Activated T-helper 17 cell treated with anti-CD3 and anti-CD28 coated beads, Interleukin-2, amount 50 U/mL, for 72 hours (primary cell): ENCODE data around the gene CTPS1. TPM values are rescaled to one million over a fixed set of nuclear protein-coding genes. Genes with fewer than 3 reads are reported as not detected.

ENCODE experiments used
- ATAC-seq: fragments of 150-1000 bp; cut with Tn5 transposase; replicated peaks from 2 replicates; pipeline ENCODE4 v1.10.0; 2021; ENCODE audit warnings: mild to moderate bottlenecking, moderate library complexity
- H3K27ac Mint-ChIP-seq: one replicate; pipeline ENCODE4 v1.8.0; 2022; ENCODE audit warnings: mixed read lengths
- H3K27me3 Mint-ChIP-seq: one replicate; pipeline ENCODE4 v1.8.0; 2022; ENCODE audit warnings: mixed read lengths
- H3K36me3 Mint-ChIP-seq: one replicate; pipeline ENCODE4 v1.8.0; 2022; ENCODE audit warnings: low read depth, mild to moderate bottlenecking, mixed read lengths
- H3K4me1 Mint-ChIP-seq: one replicate; pipeline ENCODE4 v1.8.0; 2022; ENCODE audit warnings: mixed read lengths
- H3K4me3 Mint-ChIP-seq: one replicate; pipeline ENCODE4 v1.8.0; 2022; ENCODE audit warnings: mild to moderate bottlenecking, mixed read lengths
- H3K9me3 Mint-ChIP-seq: one replicate; pipeline ENCODE4 v1.8.0; 2022; ENCODE audit warnings: mixed read lengths
- total RNA-seq, 2 donors: library from RNA; stranded (reverse); gene quantifications; one replicate each; pipeline ENCODE4 v1.2.3, GENCODE V29; 2022

CTPS1 gene
- total RNA-seq, 2 donors from 2014 or later = 46.3 to 102 TPM

DNA sequence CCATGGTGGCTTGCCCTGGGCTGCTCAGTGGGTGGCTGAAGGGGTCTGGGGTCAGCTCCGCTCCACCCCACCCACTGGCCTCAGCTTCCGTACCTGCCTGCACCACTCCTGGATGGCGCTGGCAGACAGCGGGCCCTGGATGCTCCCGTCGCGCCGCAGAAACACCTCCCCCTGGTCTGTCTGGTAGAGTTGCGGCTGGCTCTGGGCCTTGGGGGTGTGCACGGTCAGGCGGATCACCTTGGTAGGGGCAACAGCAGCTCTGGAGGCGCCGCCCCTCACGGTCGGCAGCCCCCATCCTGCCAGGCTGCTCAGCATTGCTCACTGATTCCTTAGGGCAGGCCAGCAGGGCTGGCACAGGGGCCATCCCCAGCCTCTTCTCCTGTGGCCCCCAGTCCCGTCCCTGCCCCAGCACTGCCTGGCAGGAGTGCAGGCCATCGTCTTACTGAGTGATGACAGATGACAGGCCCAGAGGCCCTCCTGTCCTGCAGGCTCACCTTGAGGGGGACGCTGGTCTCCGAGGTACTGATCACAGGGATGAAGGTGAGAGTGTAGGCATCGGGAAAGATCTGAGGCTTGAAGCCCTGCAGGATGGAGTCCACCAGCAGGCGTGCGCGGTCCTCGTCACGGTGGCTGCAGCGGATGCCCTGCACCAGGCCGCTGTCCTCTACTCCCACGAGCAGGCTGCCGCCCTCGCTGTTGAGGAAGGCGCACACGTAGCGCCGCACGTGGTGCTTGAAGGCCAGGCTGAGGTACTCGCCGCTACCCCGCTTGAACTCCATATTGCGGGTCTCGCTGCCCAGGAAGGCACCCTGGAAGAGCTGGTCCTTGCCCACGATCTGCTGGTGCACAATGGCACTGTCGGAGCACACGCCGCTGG, 37.9 kb downstream of the CTPS1 start:
- no peak for ATAC-seq
- no peaks in the 10 kb centered on the region for H3K27me3 Mint-ChIP-seq
- H3K4me3 Mint-ChIP-seq = no peak overlapping the region

DNA sequence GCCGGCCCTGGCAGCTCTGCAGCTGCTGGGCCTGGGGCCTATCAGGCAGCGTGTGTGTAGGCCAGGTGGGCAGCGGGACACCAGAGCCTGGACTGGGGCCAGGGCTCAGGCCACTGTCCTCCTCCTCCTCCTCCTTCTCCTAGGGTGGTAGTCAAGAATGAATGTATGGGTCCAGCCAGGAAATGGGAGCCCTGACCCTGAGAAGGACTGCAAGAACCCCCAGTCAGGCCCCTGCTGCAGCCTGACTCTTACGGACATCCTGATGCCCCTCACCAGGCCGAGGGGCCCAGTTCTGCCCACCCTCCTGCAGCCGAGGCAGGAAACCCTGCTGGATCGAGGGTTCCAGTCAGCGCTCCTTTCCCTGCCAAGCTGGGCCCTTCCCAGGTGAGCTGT, 38.5 kb downstream of the CTPS1 start:
- Mint-ChIP-seq H3K4me3 (no peak overlapping the region), H3K27me3 (no peaks in the 10 kb centered on the region), H3K27ac (no peak overlapping the region), H3K4me1 (no peaks in the 10 kb centered on the region), H3K36me3 (peaks cover 52% of the 10 kb centered on the region), H3K9me3 (no peaks in the 10 kb centered on the region)
- ATAC-seq = no peak

More for the DNA sequence above, 37.9 kb downstream of the CTPS1 start:
- Mint-ChIP-seq H3K4me1 (no peaks in the 10 kb centered on the region), H3K36me3 (peaks cover 58% of the 10 kb centered on the region), H3K9me3 (no peaks in the 10 kb centered on the region), H3K27ac (no peak overlapping the region)

DNA sequence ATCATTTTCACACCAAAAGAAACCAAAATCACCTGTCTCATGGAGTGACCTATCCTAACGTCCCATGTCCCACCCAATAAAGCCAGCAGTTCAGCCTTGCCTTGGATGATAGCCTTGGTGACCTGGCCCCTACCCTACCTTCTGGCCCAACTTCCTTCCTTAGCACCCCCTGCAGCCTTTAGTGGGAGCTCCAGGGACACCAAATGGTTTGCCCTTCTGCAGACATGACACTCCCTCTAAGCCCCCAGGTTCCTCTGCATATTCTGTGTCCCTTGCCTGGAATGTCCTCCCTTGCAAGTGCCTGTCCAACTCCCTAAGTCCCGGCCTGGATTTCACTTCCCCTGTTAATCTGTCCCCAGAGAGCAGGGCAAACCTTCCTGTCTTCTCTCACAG, 39.9 kb downstream of the CTPS1 start:
- Mint-ChIP-seq H3K4me1 (no peaks in the 10 kb centered on the region), H3K27me3 (no peaks in the 10 kb centered on the region), H3K36me3 (peaks cover 41% of the 10 kb centered on the region), H3K27ac (peak overlapping the region; percentile 58), H3K9me3 (no peaks in the 10 kb centered on the region), H3K4me3 (no peak overlapping the region)
- no peak for ATAC-seq

DNA sequence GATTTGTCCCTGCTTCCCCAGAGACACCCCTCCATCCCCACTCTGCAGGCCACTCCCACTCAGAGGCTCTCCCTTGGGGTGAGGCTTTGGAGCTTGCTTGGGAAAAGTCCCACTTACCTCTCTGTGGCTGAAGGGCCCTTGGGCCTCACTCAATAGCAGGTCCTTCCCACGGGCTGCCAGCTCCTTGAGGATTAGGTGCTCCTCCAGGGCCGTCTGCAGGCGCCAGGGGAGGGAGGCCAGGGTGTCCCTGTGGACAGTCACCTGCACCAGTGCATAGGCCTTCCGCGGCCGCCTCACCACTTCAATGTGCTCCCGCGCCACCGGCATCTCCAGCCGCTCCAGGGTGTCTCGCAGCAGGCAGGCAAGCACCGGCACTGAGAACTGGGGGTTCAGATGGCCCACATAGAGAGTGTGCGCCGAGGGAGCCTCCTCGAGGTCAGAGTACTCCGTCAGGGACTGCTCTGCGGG, 40.6 kb downstream of the CTPS1 start:
- Mint-ChIP-seq H3K27me3 (no peaks in the 10 kb centered on the region), H3K27ac (no peak overlapping the region)

DNA sequence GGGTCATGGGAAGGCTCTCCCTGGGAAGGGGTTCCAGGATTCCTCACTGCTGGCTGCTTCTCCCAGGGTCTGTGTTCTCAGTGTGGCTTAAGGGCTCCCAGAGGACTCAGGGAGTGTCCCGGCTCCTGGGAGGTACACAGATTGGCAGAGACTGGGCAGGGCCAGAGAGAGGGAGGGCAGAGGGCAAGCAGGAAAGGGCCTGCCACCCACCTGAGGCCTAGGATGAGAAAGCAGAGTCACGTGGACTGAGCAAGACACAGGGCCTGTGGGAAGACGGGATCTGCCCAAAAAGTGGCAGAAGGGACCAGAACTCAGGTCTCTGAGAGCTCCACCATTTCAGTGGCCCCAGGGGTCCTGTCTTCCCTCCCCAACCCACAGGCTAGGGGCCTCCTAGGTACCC, 41.2 kb downstream of the CTPS1 start:
- no peak for ATAC-seq
- peaks cover 32% of the 10 kb centered on the region for H3K36me3 Mint-ChIP-seq
- H3K27me3 Mint-ChIP-seq = no peaks in the 10 kb centered on the region
- H3K9me3 Mint-ChIP-seq = no peaks in the 10 kb centered on the region
- H3K27ac Mint-ChIP-seq = no peak overlapping the region
- H3K4me3 Mint-ChIP-seq = no peak overlapping the region
- no peaks in the 10 kb centered on the region for H3K4me1 Mint-ChIP-seq

More for the DNA sequence above, 40.6 kb downstream of the CTPS1 start:
- no peak for ATAC-seq
- no peaks in the 10 kb centered on the region for H3K9me3 Mint-ChIP-seq
- peaks cover 33% of the 10 kb centered on the region for H3K36me3 Mint-ChIP-seq
- H3K4me3 Mint-ChIP-seq = no peak overlapping the region
- no peaks in the 10 kb centered on the region for H3K4me1 Mint-ChIP-seq

DNA sequence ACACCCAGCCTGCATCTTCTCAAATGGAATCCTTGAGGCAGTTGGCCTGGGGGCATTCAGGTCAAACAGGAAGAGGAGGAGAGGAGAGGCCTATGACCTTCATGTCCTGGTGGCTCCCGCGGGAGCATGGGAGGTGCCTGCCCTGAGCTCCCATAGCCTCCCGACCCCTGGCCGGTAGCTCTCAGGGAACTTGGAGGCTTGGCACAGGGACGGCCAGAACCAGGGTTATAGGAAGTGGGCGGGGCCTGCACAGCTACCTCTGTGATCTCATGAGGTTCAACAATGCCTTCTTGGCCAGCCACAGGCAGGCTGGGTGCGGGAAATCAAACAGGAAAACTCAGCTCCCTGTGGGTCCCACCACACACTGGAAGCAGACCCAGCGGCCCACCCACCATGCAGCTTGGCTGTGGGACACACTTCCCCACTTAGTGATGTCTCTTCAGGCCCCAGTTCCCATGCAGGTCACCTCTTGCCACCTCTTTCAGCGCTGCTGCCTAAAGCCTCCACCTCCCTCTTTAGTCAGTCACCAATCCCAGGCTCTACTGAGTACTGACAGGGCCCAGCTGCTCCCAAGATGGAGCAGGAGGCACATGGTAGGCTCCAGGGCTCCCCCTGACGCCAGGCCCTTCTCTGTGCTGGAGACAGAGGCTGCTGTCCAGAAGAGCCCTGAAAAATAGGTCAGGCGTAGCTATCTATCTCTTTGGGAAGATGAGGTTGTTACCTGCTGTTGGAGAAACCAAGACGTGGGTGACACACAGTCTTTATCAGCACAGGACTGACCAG, 42.2 kb downstream of the CTPS1 start, which contains the start of gene SLFNL1:
SLFNL1 (minus strand) TSS at position 200 of the 783 bp plus-strand sequence. CDS start 1,065 bp downstream, outside the sequence.
- Mint-ChIP-seq H3K27me3 (no peaks in the 10 kb centered on the region), H3K9me3 (no peaks in the 10 kb centered on the region), H3K4me3 (no peak within 1 kb of the TSS), H3K36me3 (peaks cover 25% of the 10 kb centered on the region), H3K27ac (no peak within 1 kb of the TSS), H3K4me1 (peaks cover 4% of the 10 kb centered on the region)
- ATAC-seq = no peak

DNA sequence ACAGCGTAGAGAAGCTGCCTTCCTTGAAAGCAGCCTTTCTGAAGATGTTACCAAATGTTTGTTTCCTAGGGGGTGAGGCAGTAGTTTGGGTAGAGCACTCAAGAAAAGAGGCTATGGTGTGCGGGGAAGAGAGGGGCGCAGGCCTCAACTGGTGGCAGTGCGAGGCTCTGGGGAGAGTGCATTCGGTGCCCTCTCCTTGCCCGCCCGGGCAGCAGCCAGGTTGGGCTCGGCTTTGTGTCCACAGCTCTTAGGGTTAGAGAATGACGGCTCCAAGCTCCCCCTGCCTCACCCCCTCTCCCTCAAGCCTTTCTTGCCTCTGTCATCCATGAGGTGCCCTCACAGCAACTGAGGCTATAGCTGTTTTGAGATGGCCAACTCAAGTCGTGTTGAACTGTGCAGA, 42.9 kb downstream of the CTPS1 start:
- Mint-ChIP-seq H3K27ac (no peak overlapping the region), H3K9me3 (no peaks in the 10 kb centered on the region), H3K4me1 (peaks cover 4% of the 10 kb centered on the region), H3K27me3 (no peaks in the 10 kb centered on the region), H3K36me3 (peaks cover 26% of the 10 kb centered on the region), H3K4me3 (no peak overlapping the region)
- ATAC-seq = no peak

DNA sequence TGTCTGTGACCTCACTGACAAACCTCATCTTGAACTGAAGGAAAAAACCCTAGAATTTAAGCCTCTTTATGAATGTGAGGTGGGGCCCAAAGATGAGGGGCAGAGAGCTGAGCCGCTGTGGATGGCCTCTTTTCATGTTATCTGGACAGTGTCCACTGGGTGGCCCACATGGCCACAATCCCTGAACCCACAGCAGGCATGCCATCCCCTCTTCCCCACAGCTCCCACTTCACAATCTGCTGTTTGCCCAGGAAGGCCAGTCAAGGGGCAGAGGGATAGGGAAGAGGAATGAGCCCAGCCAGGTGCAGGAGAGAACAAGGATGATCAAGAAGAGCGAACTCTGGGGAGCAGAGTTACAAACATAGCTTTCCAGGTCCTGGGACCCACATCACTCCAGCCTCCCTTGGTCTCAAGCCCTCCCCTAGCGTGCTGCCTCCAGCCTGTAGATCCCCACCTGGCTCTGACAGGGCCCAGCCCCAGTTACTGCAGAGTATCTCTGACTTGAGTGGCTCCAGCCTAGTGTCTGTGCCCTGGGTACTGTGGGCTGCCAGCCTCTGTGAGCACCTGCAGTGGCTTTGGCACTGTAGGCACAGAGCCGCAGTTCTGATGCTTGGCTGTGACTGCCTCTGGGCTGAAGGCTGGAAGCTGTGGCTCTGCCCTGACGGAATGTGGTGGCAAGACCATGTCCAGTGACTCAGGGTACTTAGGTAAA, 43.9 kb downstream of the CTPS1 start:
- Mint-ChIP-seq H3K9me3 (no peaks in the 10 kb centered on the region), H3K4me1 (peaks cover 4% of the 10 kb centered on the region), H3K36me3 (peaks cover 30% of the 10 kb centered on the region), H3K27ac (peak overlapping the region; percentile 63), H3K27me3 (no peaks in the 10 kb centered on the region), H3K4me3 (no peak overlapping the region)
- ATAC-seq = no peak

DNA sequence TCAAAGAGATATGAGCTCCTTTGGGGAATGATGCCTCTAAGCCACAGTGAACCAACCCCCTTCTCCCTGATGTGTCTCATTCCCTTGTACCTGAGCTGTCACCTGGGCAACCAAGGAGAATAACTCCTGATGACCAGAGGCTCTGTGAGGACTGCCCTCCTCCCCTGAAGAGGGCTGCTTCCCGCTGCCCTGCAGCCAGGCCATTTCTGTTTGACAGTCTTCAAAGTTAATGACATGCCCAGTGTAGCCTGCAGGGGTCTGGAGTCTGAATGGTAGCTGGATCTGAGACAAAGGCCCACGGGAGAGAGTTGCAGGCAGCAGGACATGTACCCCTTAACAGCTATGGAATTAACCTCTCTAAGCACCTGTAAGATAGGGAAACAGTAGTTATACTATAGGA, 45.5 kb downstream of the CTPS1 start:
- Mint-ChIP-seq H3K9me3 (no peaks in the 10 kb centered on the region), H3K27ac (no peak overlapping the region), H3K36me3 (peaks cover 27% of the 10 kb centered on the region), H3K4me3 (no peak overlapping the region), H3K4me1 (peaks cover 4% of the 10 kb centered on the region), H3K27me3 (no peaks in the 10 kb centered on the region)
- no peak for ATAC-seq

DNA sequence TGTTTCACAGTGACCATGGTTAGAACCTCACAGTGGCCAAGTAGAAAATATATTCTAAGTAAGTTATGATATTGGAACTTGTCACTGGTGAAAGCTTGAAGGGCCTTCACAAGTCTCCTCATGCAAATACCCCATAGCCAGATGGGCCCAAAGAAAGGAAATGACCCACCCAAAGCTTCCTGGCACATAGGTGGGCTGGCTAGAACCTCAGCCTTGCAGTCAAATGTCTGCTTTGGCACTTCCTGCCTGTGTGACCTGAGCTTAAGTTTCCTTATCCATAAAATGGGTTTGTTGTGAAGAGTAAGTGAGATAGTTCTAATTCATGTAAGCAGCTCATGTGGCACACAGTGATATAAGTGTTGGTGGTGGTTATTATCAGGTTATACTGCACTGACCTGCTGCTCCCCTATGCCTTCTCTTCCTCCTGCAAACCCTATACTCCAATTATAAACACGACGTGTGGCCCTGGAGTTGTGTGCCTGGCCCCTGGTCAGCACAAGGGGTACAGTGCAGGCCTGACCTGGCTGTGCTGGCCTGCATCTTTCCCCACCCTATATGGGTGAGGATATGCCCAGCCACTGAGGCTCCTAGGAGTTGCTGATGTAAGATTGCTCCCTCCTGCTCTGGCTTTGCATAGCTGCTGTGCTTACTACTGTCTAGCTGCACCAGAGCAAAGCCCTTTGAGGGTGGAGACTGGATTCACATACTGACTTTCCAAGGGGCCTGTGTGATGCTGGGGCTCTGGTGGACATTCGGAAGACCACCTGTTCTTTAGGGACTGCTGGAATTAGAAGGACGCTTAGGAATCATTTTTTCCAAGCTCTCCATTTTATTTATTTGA, 46.7 kb downstream of the CTPS1 start:
- Mint-ChIP-seq H3K36me3 (peaks cover 39% of the 10 kb centered on the region), H3K9me3 (no peaks in the 10 kb centered on the region), H3K27me3 (no peaks in the 10 kb centered on the region), H3K4me1 (peaks cover 4% of the 10 kb centered on the region), H3K4me3 (no peak overlapping the region), H3K27ac (peak overlapping the region; percentile 81)
- ATAC-seq = no peak

DNA sequence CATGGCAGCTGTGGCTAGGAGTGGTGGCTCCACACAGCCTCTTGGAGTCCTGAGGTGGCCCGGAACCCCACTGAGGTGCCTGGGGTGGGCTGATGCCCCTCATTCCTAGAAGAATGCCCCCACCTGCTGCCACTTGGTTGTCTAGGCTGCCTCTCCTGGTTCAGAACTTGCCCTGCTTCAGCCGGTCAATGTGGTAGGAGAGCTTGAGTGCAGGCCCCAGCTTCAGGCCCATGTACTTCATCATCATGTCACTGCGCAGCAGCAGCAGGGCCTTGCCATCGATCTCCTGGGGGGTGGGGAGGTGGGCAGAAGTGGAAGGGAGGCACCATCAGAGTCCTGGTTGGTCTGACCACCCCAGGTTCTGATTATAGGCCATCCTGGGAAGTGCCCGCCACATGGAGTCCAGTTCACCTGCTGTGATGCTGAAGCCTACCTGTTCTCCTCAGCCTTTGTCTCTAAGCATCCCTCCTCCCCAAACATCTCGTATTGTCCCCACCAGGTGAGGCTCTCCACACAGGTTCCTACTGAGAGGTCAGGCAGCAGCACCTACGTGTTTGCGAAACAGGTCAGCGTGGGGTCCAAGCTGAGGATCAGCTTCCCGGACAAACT, 48.6 kb downstream of the CTPS1 start:
- Mint-ChIP-seq H3K9me3 (no peaks in the 10 kb centered on the region), H3K27me3 (no peaks in the 10 kb centered on the region), H3K4me1 (peaks cover 4% of the 10 kb centered on the region), H3K4me3 (no peak overlapping the region), H3K27ac (no peak overlapping the region), H3K36me3 (peaks cover 43% of the 10 kb centered on the region)
- ATAC-seq = no peak

DNA sequence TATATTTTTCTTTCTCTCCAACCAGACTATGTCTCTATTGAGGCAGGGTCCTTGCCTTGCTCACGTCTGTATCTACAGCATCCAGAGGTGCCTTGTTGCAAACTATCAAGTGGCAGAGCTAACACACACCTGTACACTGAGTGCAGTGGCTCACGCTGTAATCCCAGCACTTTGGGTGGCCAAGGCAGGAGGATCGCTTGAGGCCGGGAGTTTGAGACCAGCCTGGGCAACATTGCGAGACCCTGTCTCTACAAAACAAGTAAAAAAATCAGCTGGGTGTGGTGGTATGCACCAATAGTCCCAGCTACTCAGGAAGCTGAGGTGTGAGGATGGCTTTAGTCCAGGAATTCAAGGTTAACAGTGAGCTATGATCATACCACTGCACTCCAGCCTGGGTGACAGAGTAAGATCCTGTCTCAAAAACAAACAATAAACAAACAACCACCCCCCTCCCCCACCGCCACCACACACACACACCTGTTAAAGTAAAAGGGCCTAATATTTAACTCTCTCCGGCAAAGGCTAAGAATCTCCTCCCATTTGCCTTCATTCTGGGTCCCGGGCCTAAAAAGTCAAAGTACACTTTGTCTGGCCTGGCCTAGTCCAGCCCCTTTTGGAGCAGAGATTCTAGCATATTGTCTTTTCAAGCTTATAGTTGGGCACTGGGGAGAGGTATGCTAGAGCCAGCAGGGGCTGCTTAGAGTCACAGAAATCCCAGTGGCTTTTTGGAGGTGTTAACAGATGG, 51.5 kb downstream of the CTPS1 start:
- no peaks in the 10 kb centered on the region for H3K9me3 Mint-ChIP-seq
- ATAC-seq = no peak
- no peak overlapping the region for H3K4me3 Mint-ChIP-seq
- H3K36me3 Mint-ChIP-seq = peaks cover 43% of the 10 kb centered on the region
- peaks cover 4% of the 10 kb centered on the region for H3K4me1 Mint-ChIP-seq
- H3K27me3 Mint-ChIP-seq = no peaks in the 10 kb centered on the region
- H3K27ac Mint-ChIP-seq = peak overlapping the region; percentile 27

DNA sequence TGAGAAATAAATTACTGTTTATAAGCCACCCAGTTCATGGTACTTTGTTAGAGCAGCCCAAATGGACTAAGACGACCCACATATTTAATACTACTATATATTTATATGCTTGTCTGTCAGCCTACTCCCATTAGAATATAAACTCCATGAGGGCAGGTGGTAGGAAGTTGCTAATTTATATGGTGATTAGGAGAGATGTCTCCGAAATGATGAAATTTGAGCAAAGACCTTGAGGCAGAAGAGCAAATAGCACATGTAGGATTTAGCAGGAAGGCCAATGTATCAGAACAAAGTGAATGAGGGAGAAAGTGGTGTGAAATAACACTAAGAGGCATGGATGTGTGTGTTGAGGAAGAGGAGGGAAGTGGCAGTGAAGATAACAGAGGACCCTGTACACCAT, 52.7 kb downstream of the CTPS1 start:
- Mint-ChIP-seq H3K4me1 (no peaks in the 10 kb centered on the region), H3K27ac (no peak overlapping the region), H3K27me3 (no peaks in the 10 kb centered on the region), H3K9me3 (no peaks in the 10 kb centered on the region), H3K4me3 (no peak overlapping the region), H3K36me3 (peaks cover 41% of the 10 kb centered on the region)
- no peak for ATAC-seq
